K562 (cell line): ENCODE measurements around the gene SNRNP200. TPM values are rescaled to one million over a fixed set of nuclear protein-coding genes. Genes with fewer than 3 reads are reported as not detected.
A peak's percentile ranks its signal among the peaks of the same experiment; 100 is the strongest.

Experiments used
- ATAC-seq: fragments of 200-7000 bp; cut with Tn5 transposase; 3 replicates; pipeline ENCODE4 v1.9.1; 2020; ENCODE audit warnings: moderate library complexity
- BruUV-seq: library from RNA; stranded (reverse); fragments of 400-500 nt; replicated peaks from 2 replicates; lab custom pipeline; 2021; lab: Mats Ljungman, UMichigan
- CTCF ChIA-PET: fragments of 300-600 bp; formaldehyde crosslinking; extraction: SDS; loops from one replicate; lab custom pipeline; 2021; ENCODE audit warnings: low intra/inter-chr PET ratio; lab: Yijun Ruan, JAX
- POLR2A ChIA-PET: fragments of 300-600, 350-650 bp; sonication (Branson Sonifier 250); formaldehyde crosslinking; extraction: SDS; loops from one replicate; lab custom pipeline; 2021; ENCODE audit warnings: antibody characterized with exemption, inconsistent platforms; lab: Yijun Ruan, JAX
- DNase-seq, 4 experiments: peaks; one replicate each; pipeline versions ENCODE4 v3.0.0 to v3.0.0-alpha.2; 2011 to 2018; ENCODE audit warnings: low spot score in 3 of 4, mixed read lengths in 3 of 4; ENCODE audit errors: extremely low read depth in 1 of 4
- FAIRE-seq: peaks from 2 replicates; lab custom pipeline; 2011; peaks lifted over from hg19 to GRCh38; lab: Jason Lieb, UNC
- H2AFZ ChIP-seq: 2 replicates; pipeline ENCODE4 v1.6.0; 2011; ENCODE audit warnings: low read depth, low read length, control low read depth, inconsistent platforms
- H3K27ac ChIP-seq: fragments of 200-600 bp; 3 replicates; pipeline ENCODE4 v1.8.0; 2011; ENCODE audit warnings: low read depth, mild to moderate bottlenecking, control low read depth, inconsistent platforms, low read length, moderate library complexity, mixed read lengths; ENCODE audit errors: extremely low read depth
- H3K27me3 ChIP-seq, 2 experiments: fragments of 300-600 bp in 1 of 2; 2 replicates in 1 of 2; 3 replicates in 1 of 2; pipeline versions ENCODE4 v1.6.0 to v1.8.0; 2011; ENCODE audit warnings: inconsistent platforms in 2 of 2, low read length in 2 of 2, mild to moderate bottlenecking in 1 of 2, mixed read lengths in 1 of 2, moderate library complexity in 1 of 2; ENCODE audit not compliant: control insufficient read depth in 2 of 2, insufficient read depth in 2 of 2
- H3K36me3 ChIP-seq: fragments of 300-600 bp; 3 replicates; pipeline ENCODE4 v1.8.0; 2011; ENCODE audit warnings: mild to moderate bottlenecking, low read length, inconsistent platforms; ENCODE audit not compliant: control insufficient read depth, insufficient read depth
- H3K4me1 ChIP-seq, 2 experiments: fragments of 200-600 bp in 1 of 2; replicated peaks in 1 of 2; 2 replicates in 1 of 2; 3 replicates in 1 of 2; pipeline versions ENCODE4 v1.5.1 to v1.8.0; 2011; ENCODE audit warnings: inconsistent platforms in 2 of 2, low read length in 2 of 2, mild to moderate bottlenecking in 1 of 2, mixed read lengths in 1 of 2, moderate library complexity in 1 of 2; ENCODE audit not compliant: control insufficient read depth in 2 of 2, insufficient read depth in 2 of 2
- H3K4me2 ChIP-seq: 2 replicates; pipeline ENCODE4 v1.6.1; 2011; ENCODE audit warnings: low read length, control low read depth, inconsistent platforms, mixed read lengths; ENCODE audit not compliant: insufficient read depth
- H3K4me3 ChIP-seq: fragments of 200-600 bp; sonication (generic), shearing (Covaris generic); 2 replicates; pipeline ENCODE4 v1.5.1; 2016; ENCODE audit warnings: control low read depth, inconsistent platforms
- H3K79me2 ChIP-seq: fragments of 200-600 bp; 3 replicates; pipeline ENCODE4 v1.8.0; 2011; ENCODE audit warnings: low read length, inconsistent platforms; ENCODE audit not compliant: control insufficient read depth, insufficient read depth
- H3K9ac ChIP-seq, 2 experiments: 2 replicates each; pipeline versions ENCODE4 v1.6.0 to v1.6.1; 2011; ENCODE audit warnings: low read depth in 2 of 2, low read length in 2 of 2, control low read depth in 1 of 2, inconsistent platforms in 1 of 2, mild to moderate bottlenecking in 1 of 2, mixed read lengths in 1 of 2; ENCODE audit not compliant: insufficient read depth in 1 of 2
- H3K9me1 ChIP-seq: one replicate; pipeline ENCODE4 v1.6.0; 2011; ENCODE audit warnings: inconsistent platforms, mild to moderate bottlenecking, low read length, moderate library complexity; ENCODE audit not compliant: control insufficient read depth, insufficient read depth
- H3K9me3 ChIP-seq: replicated peaks from 2 replicates; pipeline ENCODE4 v1.5.1; 2011; ENCODE audit warnings: low read depth, low read length, inconsistent platforms; ENCODE audit not compliant: control insufficient read depth, insufficient read depth
- H4K20me1 ChIP-seq: replicated peaks from 2 replicates; pipeline ENCODE4 v1.6.1; 2011; ENCODE audit warnings: low read length, inconsistent platforms, mixed read lengths; ENCODE audit not compliant: control insufficient read depth, insufficient read depth
- ATF4 ChIP-seq: fragments of 450-650 bp; formaldehyde crosslinking; IDR thresholded peaks from 2 replicates; pipeline ENCODE4 v1.4.0; 2022; ENCODE audit warnings: mild to moderate bottlenecking, moderate library complexity
- CHD1 ChIP-seq: fragments of 200-600 bp; sonication (generic); IDR thresholded peaks from one replicate; pipeline ENCODE4 v1.6.1; 2012; ENCODE audit warnings: mild to moderate bottlenecking, moderate library complexity, low read length, inconsistent platforms
- PCBP1 ChIP-seq: fragments of 200-400 bp; formaldehyde crosslinking; IDR thresholded peaks from 2 replicates; pipeline ENCODE4 v1.6.1; 2018; ENCODE audit warnings: mild to moderate bottlenecking, low read depth, low read length; ENCODE audit not compliant: poor library complexity, severe bottlenecking
- POLR3G ChIP-seq: IDR thresholded peaks from 2 replicates; pipeline ENCODE4 v1.6.1; 2011; ENCODE audit not compliant: insufficient read length, insufficient replicate concordance; ENCODE audit errors: extremely low read depth
- RBM22 ChIP-seq: fragments of 200-400 bp; formaldehyde crosslinking; IDR thresholded peaks from 2 replicates; pipeline ENCODE4 v1.6.1; 2018; ENCODE audit warnings: low read length, low read depth; ENCODE audit not compliant: poor library complexity, severe bottlenecking
- RNF2 ChIP-seq: sonication (generic); IDR thresholded peaks from 2 replicates; pipeline ENCODE4 v1.6.1; 2016
- SIN3A ChIP-seq, 2 experiments: fragments of 150-350 bp in 1 of 2; IDR thresholded peaks; 2 replicates each; pipeline ENCODE4 v1.6.1; 2011 to 2016; ENCODE audit warnings: borderline replicate concordance in 2 of 2, low read depth in 2 of 2, low read length in 2 of 2, mild to moderate bottlenecking in 2 of 2, moderate library complexity in 2 of 2; ENCODE audit not compliant: control insufficient read depth in 1 of 2
- SMAD3 ChIP-seq: fragments of 450-650 bp; formaldehyde crosslinking; conservative IDR thresholded peaks from 2 replicates; pipeline ENCODE4 v1.4.0; 2020; ENCODE audit warnings: mild to moderate bottlenecking
- ZNF695 ChIP-seq: fragments of 450-650 bp; formaldehyde crosslinking; IDR thresholded peaks from 2 replicates; pipeline ENCODE4 v1.4.0; 2020; ENCODE audit warnings: mild to moderate bottlenecking, moderate library complexity
- WGBS: fragments of 100-300 bp; shearing (Covaris generic); methylation state at CpG from one replicate; pipeline ENCODE4 v1.1.6; 2016; ENCODE audit warnings: low coverage, mixed read lengths; ENCODE audit not compliant: insufficient coverage; ENCODE audit errors: missing lambda C conversion rate; 5-methylcytosine and 5-hydroxymethylcytosine counted together
- in situ Hi-C: fragments of 300-500 bp; cut with MboI; formaldehyde crosslinking; loops from 4 replicates; pipeline ENCODE4 v1.15.0; 2018; ENCODE audit warnings: inconsistent platforms, mixed read lengths
- intact Hi-C: fragments of 100-400 bp; cut with micrococcal nuclease; formaldehyde crosslinking; loops from 2 replicates; pipeline ENCODE4 v1.14.2; 2022
- polyA plus RNA-seq, 8 experiments: library from polyadenylated mRNA; depleted of rRNA in 4 of 8; stranded (reverse) in 5 of 8; unstranded in 3 of 8; fragments of >200 nt; fragmentation: Nextera tagmentation in 2 of 8; fragmentation: Illumina TruSeq in 1 of 8; extraction: Ambion mirVana in 2 of 8; extraction: Trizol in 1 of 8; gene quantifications; 2 replicates each; pipeline versions ENCODE4 v1.2.1 to v1.2.3, GENCODE V29; 2011 to 2014; ENCODE audit warnings: inconsistent platforms in 1 of 8, missing spikeins in 1 of 8
- total RNA-seq, 7 experiments: library from RNA; depleted of rRNA in 6 of 7; stranded (reverse); fragments of >200 nt in 6 of 7; fragmentation: Illumina TruSeq in 2 of 7; extraction: Trizol in 2 of 7; gene quantifications; 2 replicates each; pipeline versions ENCODE4 v1.2.1 to v1.2.3, GENCODE V29; 2011 to 2021; ENCODE audit warnings: low replicate concordance in 1 of 7
- TF ChIP-seq, protein P1 (sequence below): fragments of 200-800 bp; sonication (Bioruptor generic); IDR thresholded peaks from 2 replicates; pipeline ENCODE4 v1.6.1; 2017; ENCODE audit warnings: missing genetic modification characterization, missing compliant biosample characterization

Gene SNRNP200
- total and polyA plus RNA-seq, 9 of the 15 experiments (the other 6 are each of a cell fraction or from before 2014, with no cell fraction given), result 76.1 to 231 (median 155) TPM

DNA sequence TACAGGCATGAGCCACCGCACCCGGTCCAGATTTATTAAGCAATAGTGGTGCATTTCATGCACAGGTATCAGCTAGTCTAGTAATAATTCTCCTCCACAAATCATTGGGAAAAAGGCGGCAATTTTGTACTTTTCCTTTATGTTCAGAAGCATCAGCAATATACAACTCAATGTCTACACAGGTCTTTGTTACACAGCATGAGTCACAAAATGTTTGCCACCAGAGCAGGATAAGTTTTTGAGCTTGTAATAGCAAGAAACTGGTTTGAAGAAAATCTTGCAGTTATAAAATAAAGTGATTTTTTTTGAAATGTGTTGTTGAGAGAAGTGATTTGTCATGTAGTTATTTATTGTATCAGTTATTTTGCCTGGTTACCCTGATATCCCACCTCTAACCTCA, 15.0 kb upstream of the SNRNP200 start:
- intact Hi-C loops, result loop anchor here (2.0 kb wide), 1 partner anchor 16 kb away; the partner anchor contains the start of gene SNRNP200
- Histone ChIP-seq H3K27me3 (no peaks in the 10 kb centered on the region), H2AFZ (no peak overlapping the region), H3K9ac (peak overlapping the region in 1 of 2 experiments; percentile 62; a peak in 1 of 4 replicates), H3K36me3 (no peaks in the 10 kb centered on the region), H3K79me2 (peaks cover 3% of the 10 kb centered on the region; the same call in 2 of the 3 replicates), H3K9me3 (no peaks in the 10 kb centered on the region), H3K4me2 (no peak overlapping the region), H4K20me1 (no peaks in the 10 kb centered on the region), H3K4me3 (peak overlapping the region; percentile 52; the same call in 1 of the 2 replicates), H3K27ac (no peak overlapping the region), H3K4me1 (peaks cover 12 to 21% of the 10 kb centered on the region in 2 experiments; a peak in 4 of 5 replicates), H3K9me1 (no peaks in the 10 kb centered on the region)
- ATAC-seq (no peak), DNase-seq (no peak), FAIRE-seq (no peak)
- in situ Hi-C loops, result no loop called here
- CTCF ChIA-PET, result no interaction called here
- 27% methylated on average over 3 of the region's 3 CpGs for WGBS
- POLR2A ChIA-PET, result interaction anchor here (0.6 to 3.5 kb wide), 9 partner anchors 11 to 366 kb away, joined by 3 to 29 read pairs (median 4); partner anchors contain the start of genes NCAPH and STARD7
- TF ChIP-seq POLR3G, result no peak
- TF ChIP-seq RNF2, result no peak
- BruUV-seq, result TSS peak; percentile 53

GRCh38 chr2:96319396-96319795, 14.1 kb upstream of the SNRNP200 start:
- ChIA-PET POLR2A (interaction anchor here (1.1 to 3.5 kb wide), 3 partner anchors 13 to 36 kb away, joined by 4 to 29 read pairs (median 11); partner anchors contain the start of gene NCAPH), CTCF (no interaction called here)
- intact Hi-C loops, result no loop called here
- Histone ChIP-seq H3K27ac (no peak overlapping the region), H3K4me1 (peaks cover 7 to 16% of the 10 kb centered on the region in 2 experiments; a peak in 4 of 5 replicates), H2AFZ (no peak overlapping the region), H3K9me3 (no peaks in the 10 kb centered on the region), H3K9me1 (no peaks in the 10 kb centered on the region), H3K4me2 (no peak overlapping the region), H4K20me1 (no peaks in the 10 kb centered on the region), H3K4me3 (no peak overlapping the region), H3K36me3 (no peaks in the 10 kb centered on the region), H3K9ac (no peak overlapping the region), H3K79me2 (peaks cover 3% of the 10 kb centered on the region; the same call in 1 of the 3 replicates), H3K27me3 (no peaks in the 10 kb centered on the region)
- in situ Hi-C loops, result no loop called here
- FAIRE-seq, result no peak
- ATAC-seq, result no peak
- BruUV-seq, result no TSS peak
- WGBS, result 100% methylated on average over 1 of the region's 1 CpG
- DNase-seq, result no peak
- no peak for TF ChIP-seq ATF4 (CRISPR knock-in tag)
- TF ChIP-seq CHD1, result no peak
- TF ChIP-seq, protein P1, sequence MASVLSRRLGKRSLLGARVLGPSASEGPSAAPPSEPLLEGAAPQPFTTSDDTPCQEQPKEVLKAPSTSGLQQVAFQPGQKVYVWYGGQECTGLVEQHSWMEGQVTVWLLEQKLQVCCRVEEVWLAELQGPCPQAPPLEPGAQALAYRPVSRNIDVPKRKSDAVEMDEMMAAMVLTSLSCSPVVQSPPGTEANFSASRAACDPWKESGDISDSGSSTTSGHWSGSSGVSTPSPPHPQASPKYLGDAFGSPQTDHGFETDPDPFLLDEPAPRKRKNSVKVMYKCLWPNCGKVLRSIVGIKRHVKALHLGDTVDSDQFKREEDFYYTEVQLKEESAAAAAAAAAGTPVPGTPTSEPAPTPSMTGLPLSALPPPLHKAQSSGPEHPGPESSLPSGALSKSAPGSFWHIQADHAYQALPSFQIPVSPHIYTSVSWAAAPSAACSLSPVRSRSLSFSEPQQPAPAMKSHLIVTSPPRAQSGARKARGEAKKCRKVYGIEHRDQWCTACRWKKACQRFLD (CRISPR knock-in tag), result no peak
- TF ChIP-seq ZNF695 (CRISPR knock-in tag), result no peak
- TF ChIP-seq PCBP1, result no peak
- TF ChIP-seq RBM22, result no peak
- TF ChIP-seq SIN3A (IDR thresholded peaks at IDR 0.05; ENCODE audit: borderline replicate concordance in 2 of 2, control insufficient read depth in 1 of 2, low read depth in 2 of 2, low read length in 2 of 2), result no peak
- no peak for TF ChIP-seq SMAD3 (CRISPR knock-in tag)
